Measurements from ENCODE around the gene SP2. TPM values are rescaled to one million over a fixed set of nuclear protein-coding genes. Genes with fewer than 3 reads are reported as not detected.
A peak's percentile ranks its signal among the peaks of the same experiment; 100 is the strongest.
"Not testable (repeated sequence)": the region's sequence is repeated elsewhere in the genome, so short reads cannot be mapped to it uniquely, and the experiment has no call there.

The SP2 gene
- total RNA-seq, 1 donor from 2014 or later = 0.31 TPM

- no peak for DNase-seq
Observed at GRCh38 chr17:47891545-47892088, 4.4 kb upstream of the SP2 start.

GRCh38 chr17:47894498-47895346 lies 1.3 kb upstream of the SP2 start:
- no peak for DNase-seq

GRCh38 chr17:47895347-47895855 lies 635 bp upstream of the SP2 start:
- DNase-seq = no peak

- no peak for DNase-seq
Observed at GRCh38 chr17:47896672-47897490, 845 bp downstream of the SP2 start.

- no peak for DNase-seq
Observed at GRCh38 chr17:47897561-47897960, 1.5 kb downstream of the SP2 start.

- DNase-seq = no peak
Observed at GRCh38 chr17:47898241-47898640, 2.2 kb downstream of the SP2 start.

GRCh38 chr17:47899643-47900042 lies 3.6 kb downstream of the SP2 start:
- DNase-seq = no peak

GRCh38 chr17:47901423-47901822 lies 5.4 kb downstream of the SP2 start:
- DNase-seq = no peak

- no peak for DNase-seq
Observed at GRCh38 chr17:47902039-47902744, 6.2 kb downstream of the SP2 start.

GRCh38 chr17:47905221-47905733 lies 9.2 kb downstream of the SP2 start:
- DNase-seq = peak; percentile 64

GRCh38 chr17:47906443-47906842 lies 10.4 kb downstream of the SP2 start:
- DNase-seq = no peak

GRCh38 chr17:47907932-47908562 lies 12.0 kb downstream of the SP2 start:
- DNase-seq = no peak

- no peak for DNase-seq
Observed at GRCh38 chr17:47913050-47913449, 17.0 kb downstream of the SP2 start.

- DNase-seq = no peak
Observed at GRCh38 chr17:47914306-47914948, 18.4 kb downstream of the SP2 start.

- DNase-seq = no peak
Observed at GRCh38 chr17:47915776-47916398, 19.9 kb downstream of the SP2 start.

- no peak for DNase-seq
Observed at GRCh38 chr17:47916489-47917208, 20.6 kb downstream of the SP2 start.

GRCh38 chr17:47917581-47917980 lies 21.5 kb downstream of the SP2 start:
- DNase-seq = no peak

GRCh38 chr17:47918006-47918405 lies 22.0 kb downstream of the SP2 start:
- no peak for DNase-seq

GRCh38 chr17:47918991-47919390 lies 23.0 kb downstream of the SP2 start:
- no peak for DNase-seq

- DNase-seq = not testable (repeated sequence)
Observed at GRCh38 chr17:47919889-47920288, 23.9 kb downstream of the SP2 start.
